ENCODE measurements around the gene NEUROD2.

- no peak for TF ChIP-seq EP300 (IDR thresholded peaks at IDR 0.05)
- no peak for TF ChIP-seq CTCF (IDR thresholded peaks at IDR 0.05)
- TF ChIP-seq POLR2A (IDR thresholded peaks at IDR 0.05): no peak
These were observed 42.4 kb upstream of the NEUROD2 start for GRCh38 chr17:39650121-39650579.
